GM21381 (cell line): ENCODE results near the gene LGALS3BP.
"Not testable (repeated sequence)": the region's sequence is repeated elsewhere in the genome, so short reads cannot be mapped to it uniquely, and the experiment has no call there.

Experiments
- ATAC-seq: cut with Tn5 transposase; IDR thresholded peaks from one replicate; pipeline ENCODE4 v1.9.1; 2021; ENCODE audit warnings: mild to moderate bottlenecking, moderate library complexity; ENCODE audit not compliant: unreplicated experiment

The LGALS3BP gene, protein sequence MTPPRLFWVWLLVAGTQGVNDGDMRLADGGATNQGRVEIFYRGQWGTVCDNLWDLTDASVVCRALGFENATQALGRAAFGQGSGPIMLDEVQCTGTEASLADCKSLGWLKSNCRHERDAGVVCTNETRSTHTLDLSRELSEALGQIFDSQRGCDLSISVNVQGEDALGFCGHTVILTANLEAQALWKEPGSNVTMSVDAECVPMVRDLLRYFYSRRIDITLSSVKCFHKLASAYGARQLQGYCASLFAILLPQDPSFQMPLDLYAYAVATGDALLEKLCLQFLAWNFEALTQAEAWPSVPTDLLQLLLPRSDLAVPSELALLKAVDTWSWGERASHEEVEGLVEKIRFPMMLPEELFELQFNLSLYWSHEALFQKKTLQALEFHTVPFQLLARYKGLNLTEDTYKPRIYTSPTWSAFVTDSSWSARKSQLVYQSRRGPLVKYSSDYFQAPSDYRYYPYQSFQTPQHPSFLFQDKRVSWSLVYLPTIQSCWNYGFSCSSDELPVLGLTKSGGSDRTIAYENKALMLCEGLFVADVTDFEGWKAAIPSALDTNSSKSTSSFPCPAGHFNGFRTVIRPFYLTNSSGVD

DNA sequence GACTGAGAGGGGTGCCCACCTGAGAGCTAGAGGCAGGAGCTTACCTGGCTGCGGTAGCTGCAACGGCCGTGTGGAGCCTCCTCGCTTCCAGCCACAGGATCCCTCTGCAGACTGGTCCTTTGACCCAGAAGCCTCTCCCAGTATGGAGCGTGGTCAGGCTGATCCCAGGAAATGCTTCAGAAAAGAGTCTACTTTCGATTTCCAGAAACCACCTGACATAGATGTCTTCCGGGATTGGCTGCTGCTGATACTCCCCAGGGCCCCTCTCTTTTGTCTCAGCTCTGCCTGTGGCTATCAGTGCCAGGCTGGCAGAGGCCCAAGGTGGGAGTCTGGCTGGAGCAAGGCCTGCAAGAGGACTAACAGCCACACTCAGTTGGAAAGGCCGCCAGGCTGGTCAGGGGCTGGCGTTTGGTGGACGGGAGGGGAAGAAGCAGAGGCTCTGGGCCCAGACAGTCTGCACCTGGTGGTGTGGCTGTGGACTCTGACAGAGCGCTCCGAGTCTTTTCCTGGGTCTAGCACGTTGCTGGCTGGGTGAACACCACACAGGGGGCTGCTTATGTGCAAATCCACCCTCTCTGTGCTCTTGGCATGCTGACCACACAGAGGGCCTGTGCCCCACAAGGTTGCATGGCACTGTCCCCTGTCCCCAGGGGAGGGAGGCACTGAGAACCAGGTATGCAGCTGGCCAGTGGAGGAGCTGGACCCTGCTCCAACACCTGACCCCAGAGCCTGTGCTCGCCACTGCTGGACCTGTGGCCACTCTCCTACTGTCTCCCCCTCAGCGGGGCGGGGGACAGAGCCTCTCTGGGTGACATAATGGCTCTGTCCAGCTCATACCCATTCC lies at the start of gene LGALS3BP:
Gene LGALS3BP (minus strand): TSS at position 144 of the 844 bp plus-strand sequence. CDS start 2,732 bp downstream, outside the sequence.
- ATAC-seq: no peak

DNA sequence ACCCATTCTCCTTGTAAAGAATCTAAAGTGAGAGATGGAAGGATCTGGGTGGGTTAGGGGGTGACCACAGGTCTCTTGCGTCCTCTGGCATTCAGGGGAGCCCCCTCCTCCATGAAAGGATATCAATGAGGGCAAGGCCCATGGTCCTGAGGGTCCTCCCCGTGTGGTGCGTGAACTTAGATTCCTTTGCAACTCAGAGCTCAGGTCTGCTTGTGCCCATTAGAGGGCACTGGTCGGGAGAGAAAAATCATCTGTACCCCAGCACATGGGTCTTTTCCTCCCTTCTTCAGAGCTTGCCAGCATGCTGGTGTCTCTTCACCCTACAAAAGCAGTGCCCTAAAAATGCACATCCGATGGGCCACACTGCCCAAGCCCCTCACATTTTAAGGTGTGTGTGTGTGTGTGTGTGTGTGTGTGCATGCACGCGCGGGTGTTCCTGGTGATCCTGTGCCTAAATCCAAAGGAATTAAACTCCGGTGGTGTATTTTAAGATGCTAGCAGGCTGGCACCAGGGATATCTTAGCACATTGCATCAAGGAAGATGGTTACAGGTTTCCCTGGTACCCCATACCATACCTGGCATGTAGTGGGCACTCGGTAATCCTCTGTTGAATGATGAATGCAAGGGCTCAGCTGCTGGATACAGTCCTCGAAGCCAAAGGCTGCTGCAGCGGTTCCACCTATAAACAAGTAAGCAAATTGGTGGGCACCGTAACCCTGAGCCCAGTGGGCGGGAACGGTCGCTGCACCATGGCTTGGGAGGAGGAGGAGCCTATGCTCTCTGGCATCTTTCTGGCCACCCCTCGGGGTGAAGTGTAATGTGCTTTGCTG lies 49.0 kb upstream of the LGALS3BP start:
- ATAC-seq: no peak

DNA sequence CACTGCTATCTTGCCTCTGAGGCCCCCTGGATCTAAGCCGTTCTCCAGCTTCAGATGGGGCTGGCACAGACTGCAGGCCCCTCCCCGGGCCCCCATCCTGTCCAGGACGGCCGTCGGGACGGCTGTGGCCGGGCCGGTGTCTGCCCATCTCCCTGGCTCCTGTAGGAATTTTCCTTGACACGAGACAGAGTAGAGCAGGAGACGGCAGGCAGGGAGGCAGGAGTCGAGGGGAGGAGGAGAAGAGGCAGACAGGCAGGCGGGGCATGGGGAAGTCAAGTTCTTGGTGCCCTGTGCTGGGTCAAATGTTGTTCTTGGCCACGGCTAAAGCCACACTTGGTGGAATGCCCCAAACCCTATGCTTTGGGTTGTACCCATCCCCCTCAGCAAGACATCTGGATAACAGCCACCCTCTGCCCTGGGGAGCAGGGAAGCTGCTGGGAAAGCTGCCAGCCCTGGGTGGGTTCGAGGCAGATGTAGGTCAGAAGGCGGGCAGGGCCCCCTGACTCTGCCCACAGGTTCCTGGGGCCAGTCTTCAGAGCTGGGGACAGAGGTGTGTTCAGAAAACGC lies 48.3 kb upstream of the LGALS3BP start:
- no peak for ATAC-seq

GRCh38 chr17:79027274-79027924 lies 47.7 kb upstream of the LGALS3BP start:
- no peak for ATAC-seq

DNA sequence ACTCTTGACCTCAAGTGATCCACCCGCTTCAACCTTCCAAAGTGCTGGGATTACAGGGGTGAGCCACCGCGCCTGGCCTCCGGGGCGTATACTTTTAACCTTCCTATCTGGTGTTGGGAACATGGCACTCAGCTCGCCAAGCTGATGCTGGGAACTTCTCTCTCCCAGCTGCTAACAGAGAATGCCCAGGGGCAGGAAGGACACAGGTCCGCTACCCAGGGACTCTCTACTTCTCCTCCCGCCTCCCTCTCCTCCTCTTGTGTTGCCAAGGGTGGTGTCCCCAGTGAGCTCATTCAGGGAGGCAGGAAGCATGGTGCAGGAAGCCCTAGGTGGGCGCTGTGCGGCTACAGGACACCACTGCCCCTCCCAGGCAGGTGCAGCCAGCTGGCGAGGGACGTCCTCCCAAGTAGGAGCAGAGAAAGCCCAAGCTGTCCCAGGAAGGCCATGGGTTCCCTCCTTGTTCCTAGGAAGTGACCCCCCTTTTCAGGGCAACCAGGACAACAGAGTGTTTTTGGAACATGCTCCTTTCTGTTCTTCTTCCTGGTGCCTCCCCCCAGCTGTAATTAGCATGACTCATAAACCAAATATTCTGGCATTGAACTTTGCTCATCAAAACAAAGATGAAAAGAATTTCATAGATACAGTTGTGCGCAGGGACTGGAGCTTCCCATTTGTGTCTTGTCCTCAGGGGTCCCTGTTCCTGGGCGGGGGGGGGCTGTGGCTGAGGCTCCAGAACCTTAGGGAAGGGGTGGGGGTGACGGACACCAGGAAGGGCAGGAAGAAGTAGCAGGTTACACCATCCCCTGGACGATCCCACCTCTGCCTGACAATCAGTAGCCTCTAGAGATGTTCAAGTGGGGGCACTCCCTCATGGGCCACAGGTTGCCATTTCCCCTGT lies 46.9 kb upstream of the LGALS3BP start:
- ATAC-seq: no peak

DNA sequence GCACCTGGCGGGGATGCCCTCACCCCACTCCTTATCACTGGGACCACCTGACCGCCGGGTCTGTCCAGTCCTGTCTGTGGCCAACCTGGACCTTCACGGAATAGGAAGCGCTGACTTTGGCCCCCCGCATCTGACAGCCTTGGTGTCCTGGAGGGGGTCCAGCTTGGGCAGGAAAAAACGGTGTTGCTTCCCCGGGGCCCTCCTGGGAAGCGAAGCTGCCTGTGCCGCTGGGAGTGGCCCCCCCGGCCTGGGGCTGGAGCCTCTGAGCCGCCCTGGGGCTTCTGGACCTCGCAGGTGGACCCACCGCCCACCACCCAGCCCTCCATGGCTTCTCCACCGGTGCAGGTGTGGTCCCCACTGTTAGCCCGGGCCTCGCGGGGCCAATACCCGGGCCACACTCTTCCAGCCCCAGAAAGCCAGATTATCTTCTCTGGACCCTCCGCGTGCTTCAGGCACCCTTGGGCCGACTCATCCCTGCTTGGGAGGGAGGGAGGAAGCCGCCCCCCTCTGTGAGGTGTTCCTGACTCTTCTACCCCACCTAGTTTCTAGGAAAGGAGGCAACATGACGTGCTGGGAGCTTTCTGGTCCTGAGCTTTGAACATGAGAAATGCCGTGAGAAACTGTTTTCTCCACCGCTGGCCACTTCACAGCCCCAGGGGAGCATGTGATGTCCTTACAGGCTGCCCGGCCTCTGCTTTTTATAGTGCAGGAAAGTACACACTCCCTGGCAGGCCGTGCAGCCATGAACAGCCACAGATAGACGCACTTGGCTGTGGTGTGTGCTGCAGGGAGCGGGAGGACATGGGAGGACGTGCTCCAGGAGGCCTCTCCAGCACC lies 45.4 kb upstream of the LGALS3BP start:
- ATAC-seq: no peak

DNA sequence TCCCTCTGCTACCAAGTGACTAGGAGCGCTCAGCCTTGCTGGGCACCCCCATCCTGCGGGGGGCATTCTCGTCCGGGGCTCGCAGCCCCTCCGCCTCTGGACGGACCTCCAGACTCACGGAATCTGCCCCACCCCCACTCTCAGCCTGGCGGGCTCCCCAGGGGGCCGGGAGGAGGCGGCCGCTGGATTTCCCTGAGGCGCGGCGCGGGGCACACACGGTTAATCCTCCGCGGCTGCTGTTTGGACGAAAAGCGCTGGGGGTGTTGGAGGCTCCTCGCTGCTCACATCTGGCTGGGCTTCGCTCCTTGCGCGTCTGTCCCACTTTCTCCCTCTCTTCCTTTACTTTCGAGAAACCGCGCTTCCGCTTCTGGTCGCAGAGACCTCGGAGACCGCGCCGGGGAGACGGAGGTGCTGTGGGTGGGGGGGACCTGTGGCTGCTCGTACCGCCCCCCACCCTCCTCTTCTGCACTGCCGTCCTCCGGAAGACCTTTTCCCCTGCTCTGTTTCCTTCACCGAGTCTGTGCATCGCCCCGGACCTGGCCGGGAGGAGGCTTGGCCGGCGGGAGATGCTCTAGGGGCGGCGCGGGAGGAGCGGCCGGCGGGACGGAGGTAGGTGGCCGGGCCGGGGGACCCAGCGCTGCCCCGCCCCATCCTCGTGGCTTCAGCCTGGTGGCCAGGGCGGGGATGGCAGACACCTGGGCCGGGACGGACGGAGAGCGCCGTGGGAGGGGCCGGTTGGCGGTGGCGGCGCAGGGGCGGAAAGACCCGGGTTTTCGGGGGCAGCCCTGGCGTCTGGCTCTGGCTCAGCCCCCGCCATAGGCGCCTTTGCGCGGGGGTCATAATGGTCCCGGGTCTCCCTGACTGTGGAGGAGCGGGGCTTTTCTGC lies 44.4 kb upstream of the LGALS3BP start, which contains the start of gene C1QTNF1:
Gene C1QTNF1 (plus strand): TSS at position 284 of the 886 bp plus-strand sequence. CDS start 19,800 bp downstream, outside the sequence.
- ATAC-seq: no peak

DNA sequence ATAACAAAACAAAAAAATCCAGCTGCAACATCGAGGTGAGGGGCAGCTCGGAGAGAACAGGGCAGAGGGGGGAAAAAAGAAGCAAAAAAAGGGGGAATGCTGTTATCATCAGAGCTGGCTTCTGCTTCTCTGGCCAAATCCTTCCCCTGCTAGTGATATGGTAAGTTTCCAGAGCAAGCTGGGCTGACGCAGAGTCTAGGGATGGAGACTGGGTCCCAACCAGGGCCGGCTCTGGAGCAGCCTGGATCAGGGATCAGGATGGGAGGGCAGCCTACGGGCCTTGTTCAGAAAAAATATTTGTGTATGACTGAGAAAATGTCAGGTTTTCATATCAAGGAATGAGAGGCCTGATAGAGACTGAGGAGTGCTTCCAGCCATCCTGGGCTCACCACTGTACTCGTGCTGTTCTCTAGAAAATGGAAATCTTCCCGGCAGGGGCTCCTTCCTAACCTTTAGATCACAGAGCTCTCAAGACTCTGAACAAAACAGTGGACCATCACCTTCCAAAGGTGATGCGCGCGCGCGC lies 43.5 kb upstream of the LGALS3BP start:
- ATAC-seq: no peak

DNA sequence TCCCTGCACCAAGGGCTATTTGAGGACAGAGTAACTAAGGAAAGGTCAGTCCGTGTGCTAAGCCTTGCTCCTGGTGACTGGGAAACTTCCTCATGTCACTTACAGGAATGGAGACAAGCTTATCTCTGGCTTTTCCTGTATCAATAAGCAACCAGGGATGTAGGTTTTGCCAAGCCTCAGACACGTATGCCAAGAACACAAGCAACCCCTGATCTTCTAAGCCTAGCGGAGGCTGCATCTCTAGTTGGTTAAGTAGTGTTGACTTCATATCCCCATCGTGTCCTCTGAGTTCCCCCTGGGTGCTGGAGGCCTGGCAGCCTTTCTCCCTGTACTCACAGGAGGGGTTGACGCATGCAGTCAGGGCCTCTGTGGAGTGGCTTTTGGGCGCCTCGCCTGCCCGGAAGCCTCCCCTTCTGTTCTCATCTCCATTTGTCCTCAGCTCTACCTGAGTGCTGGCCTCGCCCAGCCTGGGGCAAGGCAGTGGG lies 42.8 kb upstream of the LGALS3BP start:
- no peak for ATAC-seq

GRCh38 chr17:79021929-79022328 lies 42.2 kb upstream of the LGALS3BP start:
- not testable (repeated sequence) for ATAC-seq

DNA sequence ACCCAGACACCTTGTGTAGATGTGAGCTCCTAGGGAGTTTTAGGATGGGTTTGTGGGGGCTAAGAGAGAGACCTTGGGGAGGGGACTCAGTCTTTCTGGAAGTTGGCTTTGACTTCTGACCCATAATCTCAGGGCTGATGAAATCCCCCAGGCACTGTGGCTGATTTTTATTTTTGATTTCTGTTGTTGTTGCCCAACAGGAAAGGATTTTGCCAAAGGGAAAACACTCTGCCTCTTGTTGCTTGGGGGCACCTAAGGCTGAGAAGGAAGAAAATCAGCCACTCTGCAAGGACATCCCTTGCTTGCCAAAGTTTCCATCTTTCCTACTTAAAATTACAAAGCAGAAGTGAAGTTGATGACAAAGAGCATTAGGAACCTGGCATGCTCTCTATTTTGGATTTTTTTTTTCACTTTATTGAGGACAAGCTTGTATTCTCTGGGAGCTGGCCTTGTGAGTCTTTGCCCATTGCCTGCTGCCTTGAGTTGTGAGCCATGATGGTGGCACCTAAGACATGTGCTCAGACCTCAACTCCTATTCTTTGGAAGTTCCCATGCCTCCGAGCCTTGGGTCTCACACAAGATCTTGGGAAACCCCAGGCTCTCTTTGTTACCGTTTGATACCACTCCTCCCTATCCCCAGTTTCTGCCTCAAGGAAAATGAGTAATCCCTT lies 41.0 kb upstream of the LGALS3BP start:
- ATAC-seq: no peak

GRCh38 chr17:79019632-79020584 lies 40.2 kb upstream of the LGALS3BP start:
- no peak for ATAC-seq

- no peak for ATAC-seq
These were observed 39.5 kb upstream of the LGALS3BP start for GRCh38 chr17:79019261-79019631.

GRCh38 chr17:79018370-79018695 lies 38.6 kb upstream of the LGALS3BP start:
- ATAC-seq: no peak
